ENCODE results near the gene CDC42EP4.
"Not testable (repeated sequence)": the region's sequence is repeated elsewhere in the genome, so short reads cannot be mapped to it uniquely, and the experiment has no call there.

The CDC42EP4 gene

DNA sequence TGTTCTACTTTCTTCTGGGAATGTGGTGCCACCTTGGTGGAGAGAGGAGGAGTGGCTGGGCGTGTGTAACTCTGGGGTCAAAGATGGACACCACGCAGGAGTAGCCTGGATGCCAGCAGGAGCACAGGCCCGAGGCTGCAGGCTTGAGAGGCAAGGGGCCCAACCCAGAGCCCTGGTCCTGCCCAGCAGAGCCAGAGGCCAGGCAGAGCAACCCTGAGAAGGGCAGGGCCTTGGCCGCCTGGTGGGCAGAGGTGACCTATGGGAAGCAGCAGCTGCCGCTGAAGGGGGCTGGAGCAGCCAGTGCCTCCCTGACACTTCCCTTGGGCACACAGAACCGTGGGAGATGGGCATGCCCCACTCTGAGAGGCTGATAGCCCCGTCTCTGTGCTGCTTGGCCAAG is 32.1 kb downstream of the CDC42EP4 start:
- DNase-seq (ENCODE audit: low read depth in 2 of 2) = no peak

DNA sequence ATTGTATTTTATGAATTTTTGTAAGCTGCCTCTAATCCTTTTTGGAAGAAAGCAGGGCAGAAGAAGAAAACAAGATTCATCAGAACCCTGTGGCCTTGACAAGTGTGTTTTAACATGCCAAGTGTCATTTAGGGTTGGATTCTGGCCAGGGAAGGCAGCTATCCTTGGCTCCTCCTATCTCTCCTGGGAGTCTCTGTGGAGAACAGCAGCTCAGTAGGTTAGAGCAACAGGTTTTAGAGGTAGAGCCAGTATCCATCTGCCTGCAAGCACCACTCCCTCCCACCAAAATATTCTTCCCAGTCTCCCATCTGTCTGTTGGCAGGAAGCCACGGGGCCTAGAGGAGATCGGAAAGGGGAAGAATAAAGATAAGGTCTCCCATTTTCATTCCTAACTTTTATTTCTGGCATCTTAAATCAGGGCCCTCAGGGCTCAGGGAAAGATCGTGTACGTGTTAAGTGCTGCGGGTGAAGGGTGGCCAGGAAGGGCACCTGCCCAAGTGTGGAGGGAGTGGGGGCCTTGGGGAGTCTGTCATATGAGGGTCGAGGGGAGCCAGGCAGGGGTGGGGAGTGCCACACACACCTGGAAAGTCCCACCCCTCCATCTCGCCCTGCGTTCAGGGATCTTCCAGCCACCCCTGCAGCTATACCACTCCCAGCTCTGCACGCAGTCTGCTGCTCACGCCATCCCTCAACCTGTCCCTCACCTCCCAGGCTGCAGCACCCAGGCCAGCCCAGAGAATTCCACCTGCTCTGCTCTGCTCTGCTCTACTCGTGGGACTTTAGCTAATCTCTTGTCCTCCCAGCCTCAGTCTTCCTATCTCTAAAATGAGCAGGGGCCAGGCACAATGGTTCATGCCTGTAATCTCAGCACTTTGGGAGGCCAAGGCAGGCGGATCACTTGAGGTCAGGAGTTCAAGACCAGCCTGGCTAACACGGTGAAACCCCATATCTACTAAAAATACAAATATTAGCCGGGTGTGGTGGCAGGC is 33.0 kb downstream of the CDC42EP4 start:
- DNase-seq (ENCODE audit: low read depth in 2 of 2) = no peak

DNA sequence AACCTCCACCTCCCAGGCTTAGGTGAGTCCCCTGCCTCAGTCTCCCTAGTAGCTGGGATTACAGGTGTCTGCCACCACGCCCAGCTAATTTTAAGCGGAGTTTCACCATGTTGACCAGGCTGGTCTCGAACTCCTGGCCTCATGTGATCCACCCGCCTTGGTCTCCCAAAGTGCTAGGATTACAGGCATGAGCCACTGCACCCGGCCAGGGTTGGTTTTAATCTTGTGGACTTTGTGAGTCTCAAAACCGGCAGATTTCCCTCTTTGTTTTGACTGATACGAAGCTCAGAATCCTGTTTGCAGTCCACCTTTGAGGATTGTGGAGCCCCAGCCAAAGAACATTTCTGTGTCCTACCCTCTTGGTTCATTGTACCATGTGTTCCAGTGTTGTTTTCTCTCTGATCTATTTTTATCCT is 33.7 kb downstream of the CDC42EP4 start:
- DNase-seq (ENCODE audit: low read depth in 2 of 2) = no peak

DNA sequence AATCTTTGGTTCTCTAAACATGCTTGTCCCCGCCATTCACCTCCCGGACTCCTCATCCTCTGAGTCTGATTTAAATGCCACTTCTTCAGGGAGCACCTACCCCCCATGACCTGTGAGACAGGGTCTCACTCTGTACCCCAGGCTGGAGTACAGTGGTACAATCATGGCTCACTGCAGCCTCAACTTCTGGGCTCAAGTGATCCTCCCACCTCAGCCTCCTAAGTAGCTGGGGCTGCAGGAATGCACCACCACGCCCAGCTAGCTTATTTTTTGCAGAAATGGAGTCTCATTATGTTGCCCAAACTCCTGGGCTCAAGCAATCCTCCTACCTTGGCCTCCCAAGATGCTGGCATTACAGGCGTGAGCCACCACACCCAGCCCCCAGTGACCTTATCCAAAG is 37.3 kb downstream of the CDC42EP4 start:
- no peak for DNase-seq (ENCODE audit: low read depth in 2 of 2)

DNA sequence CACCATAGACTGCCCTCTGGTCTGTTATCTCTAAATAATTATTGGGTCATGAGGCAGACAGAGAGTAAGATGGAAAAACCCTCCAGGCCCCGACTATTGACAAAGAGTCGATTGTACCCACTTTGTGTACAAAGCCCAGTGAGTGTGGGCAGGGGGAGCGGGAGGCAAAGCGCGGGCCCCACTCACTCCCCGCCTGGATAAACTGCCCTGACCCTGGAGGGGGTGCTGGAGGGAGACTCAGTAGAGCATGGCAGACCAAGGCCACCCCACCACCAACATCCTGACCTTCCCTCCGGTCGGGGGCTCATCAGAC is 38.9 kb downstream of the CDC42EP4 start:
- DNase-seq (ENCODE audit: low read depth in 2 of 2) = no peak

GRCh38 chr17:73271072-73271471 is 40.7 kb downstream of the CDC42EP4 start:
- no peak for DNase-seq (ENCODE audit: low read depth in 2 of 2)

DNA sequence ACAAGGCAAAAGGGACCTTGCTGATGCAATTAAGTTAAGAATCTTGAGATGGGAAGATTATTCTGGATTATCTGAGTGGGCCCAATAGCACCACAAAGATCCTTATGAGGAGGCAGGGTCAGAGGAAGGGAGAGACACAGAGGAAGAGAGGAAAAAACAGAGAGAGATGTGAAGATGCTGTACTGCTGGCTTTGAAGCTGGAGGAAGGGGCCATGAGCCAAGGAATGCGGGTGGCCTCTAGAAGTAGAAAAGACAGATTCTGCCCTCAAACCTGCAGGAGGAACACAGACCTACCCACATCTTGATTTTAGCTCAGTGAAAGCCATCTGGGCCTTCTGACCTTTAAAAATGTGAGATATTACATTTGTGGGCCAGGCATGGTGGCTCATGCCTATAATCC is 42.0 kb downstream of the CDC42EP4 start:
- no peak for DNase-seq (ENCODE audit: low read depth in 2 of 2)

DNA sequence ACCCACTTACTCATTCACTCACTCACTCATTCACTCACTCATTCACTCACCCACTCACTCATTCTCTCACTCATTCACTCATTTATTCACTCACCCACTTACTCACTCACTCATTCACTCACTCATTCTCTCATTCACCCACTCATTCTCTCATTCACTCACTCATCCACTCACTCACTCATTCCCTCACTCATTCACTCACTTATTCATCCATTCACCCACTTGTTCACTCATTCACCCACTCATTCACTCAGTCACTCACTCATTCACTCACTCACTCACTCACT is 42.5 kb downstream of the CDC42EP4 start:
- DNase-seq (ENCODE audit: low read depth in 2 of 2) = no peak

DNA sequence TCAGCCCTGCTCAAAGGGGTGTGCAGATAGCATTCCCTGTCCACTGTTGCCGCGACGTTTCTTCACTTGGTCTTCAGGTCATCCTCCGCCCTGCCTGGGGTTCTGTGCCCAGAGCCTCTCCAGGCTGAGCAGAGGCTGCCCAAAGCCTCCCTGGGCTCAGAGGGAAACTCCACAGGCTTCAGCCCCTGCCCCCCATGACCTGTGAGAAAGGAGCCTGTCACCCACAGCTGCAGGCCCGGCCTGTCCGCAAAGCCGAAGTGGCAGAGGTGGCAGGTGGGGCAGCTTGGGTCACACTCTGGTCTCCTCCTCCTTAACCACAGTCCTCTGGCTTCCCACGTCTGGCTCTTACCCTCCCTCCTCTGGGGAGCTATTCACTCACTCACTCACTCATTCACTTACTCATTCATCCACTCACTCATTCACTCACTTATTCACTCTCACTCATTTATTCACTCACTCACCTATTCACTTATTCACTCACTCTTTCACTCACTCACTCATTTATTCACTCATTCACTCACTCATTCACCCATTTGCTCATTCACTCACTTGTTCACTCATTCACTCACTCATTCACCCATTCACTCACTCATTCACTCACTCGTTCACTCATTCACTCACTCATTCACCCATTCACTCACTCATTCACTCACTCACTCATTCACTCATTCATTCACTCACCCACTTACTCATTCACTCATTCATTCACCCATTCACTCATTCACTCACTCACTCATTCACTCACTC is 43.0 kb downstream of the CDC42EP4 start:
- DNase-seq (ENCODE audit: low read depth in 2 of 2) = no peak

DNA sequence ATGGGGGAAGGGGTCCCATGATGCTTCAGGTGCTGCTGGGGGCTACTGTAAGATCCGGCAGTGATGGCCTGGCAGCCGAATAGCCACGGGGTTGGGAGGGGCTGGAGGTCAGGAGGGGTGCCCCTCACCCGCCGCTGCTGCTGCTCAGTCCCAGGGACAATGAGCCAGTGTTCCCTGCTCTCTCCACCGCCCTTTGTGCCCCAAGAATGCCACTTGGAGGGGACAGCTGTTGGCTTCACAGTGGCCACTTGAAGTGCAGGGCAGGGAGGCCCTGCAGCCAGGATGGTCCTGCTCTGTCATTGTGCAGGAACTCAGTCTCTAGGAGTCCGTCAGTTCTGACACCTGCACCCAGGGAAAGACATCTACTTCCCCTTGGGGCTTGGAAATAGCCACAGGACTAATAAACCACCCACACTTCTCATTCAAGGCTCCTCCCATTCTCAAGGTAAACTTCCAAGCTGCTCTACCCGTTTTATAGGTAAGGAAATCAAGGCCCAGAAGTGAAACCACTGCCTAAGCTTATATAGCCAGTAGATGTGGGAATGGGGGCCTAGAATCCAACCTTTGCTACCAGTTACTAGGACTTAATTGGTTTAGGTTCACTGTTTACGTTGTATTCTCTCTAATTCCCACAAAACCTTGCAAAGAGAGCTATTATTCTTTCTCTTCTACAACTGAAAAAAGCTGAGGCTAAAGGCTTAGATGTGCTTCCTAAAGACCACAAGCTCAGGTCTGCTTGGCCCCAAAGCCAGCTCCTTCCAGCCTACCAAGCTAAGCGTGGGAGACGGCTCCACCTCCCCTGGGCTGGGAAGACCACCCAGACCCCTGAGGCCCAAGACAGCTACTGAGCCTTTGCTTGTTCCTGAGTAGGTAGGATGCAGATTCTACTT is 43.9 kb downstream of the CDC42EP4 start:
- DNase-seq (ENCODE audit: low read depth in 2 of 2) = no peak

DNA sequence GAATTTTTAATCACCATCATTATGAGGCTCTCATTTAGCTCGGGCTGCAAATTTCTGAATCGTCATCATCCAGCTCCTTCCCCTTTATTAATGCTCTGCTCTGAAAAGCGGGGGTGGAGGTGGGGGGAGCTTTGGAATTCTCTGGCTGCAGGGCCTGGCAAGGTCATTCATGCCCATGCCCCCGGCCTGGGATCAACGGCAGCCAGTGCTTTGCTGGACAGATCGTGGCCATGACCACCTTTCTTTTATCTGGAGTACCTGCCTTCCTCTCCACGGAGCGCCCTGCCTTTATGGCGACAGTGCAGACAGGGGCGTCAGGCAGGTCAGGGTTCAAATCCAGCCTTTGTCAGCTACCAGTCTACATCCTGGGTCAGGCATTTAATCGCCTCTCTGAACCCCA is 45.0 kb downstream of the CDC42EP4 start:
- DNase-seq (ENCODE audit: low read depth in 2 of 2) = no peak

GRCh38 chr17:73265646-73266640 is 45.9 kb downstream of the CDC42EP4 start:
- DNase-seq (ENCODE audit: low read depth in 2 of 2) = no peak

DNA sequence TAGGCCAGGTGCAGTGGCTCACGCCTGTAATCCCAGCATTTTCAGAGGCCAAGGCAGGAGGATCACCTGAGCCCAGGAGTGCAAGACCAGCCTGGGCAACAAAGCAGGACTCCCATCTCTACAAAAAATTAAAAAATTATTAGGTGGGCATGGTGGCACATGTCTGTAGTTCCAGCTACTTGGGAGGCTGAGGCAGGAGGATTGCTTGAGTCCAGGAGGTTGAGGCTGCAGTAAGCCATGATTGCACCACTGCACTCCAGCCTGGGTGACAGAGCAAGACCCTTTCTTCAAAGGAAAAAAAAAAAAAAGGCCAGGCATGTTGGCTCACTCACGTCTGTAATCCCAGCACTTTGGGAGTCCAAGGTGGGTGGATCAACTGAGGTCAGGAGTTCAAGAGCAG is 47.4 kb downstream of the CDC42EP4 start:
- DNase-seq (ENCODE audit: low read depth in 2 of 2) = not testable (repeated sequence)

- DNase-seq (ENCODE audit: low read depth in 2 of 2) = no peak
Measured at GRCh38 chr17:73262676-73263642, 48.8 kb downstream of the CDC42EP4 start.

DNA sequence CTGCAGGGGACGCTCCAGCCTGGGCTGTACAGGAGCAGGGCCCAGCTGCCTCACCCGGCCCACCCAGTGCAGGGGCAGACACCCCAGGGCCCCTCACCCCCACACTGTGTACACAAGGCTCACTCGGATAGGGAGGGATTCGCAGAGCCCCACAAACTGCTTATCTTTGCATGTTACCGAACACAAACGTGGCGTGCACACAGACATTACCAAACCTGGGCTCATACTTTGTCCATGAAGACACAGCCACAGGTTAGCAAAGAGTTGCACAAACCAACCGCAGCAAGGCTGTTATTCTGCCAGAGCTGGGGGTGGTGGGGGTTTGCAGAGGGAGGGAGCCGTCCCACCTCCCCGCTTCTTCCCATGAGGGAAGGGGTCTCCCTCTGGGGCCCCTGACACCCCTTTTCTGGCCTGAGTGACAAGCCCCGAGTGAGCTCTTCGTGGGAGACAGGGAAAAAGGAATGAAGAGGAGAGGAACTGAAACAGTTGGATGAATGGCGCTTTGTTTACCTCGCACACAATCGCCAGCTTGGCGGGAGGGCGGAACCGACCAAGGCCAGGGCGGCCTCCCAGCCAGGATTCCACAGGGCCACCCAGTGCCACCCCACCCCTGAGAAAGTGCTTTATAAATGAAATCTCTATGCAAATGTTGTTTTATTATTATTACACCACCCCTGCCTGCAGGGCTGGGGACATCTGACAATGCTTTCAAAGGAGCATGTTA is 49.7 kb downstream of the CDC42EP4 start:
- no peak for DNase-seq (ENCODE audit: low read depth in 2 of 2)

DNA sequence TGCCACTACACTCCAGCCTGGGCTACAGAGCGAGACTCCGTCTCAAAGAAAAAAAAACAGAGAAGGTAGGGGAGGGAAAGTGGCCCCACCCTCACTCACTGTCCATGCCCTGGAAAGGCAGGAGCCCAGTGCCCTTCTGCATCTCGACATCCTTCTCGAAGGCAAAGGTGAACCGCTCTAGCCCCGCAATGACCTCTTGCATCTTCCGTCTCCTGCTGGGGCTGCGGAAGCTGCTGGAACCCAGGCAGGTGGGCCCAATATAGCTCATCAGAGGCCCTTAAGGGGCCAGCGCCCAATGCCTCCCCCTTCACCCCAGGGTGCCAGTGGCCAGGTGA is 50.2 kb downstream of the CDC42EP4 start, which contains the start of gene CPSF4L:
Gene CPSF4L (minus strand): TSS at position 264 of the 335 bp plus-strand sequence. CDS start 62 bp downstream, at position 202.
- no peak for DNase-seq (ENCODE audit: low read depth in 2 of 2)

DNA sequence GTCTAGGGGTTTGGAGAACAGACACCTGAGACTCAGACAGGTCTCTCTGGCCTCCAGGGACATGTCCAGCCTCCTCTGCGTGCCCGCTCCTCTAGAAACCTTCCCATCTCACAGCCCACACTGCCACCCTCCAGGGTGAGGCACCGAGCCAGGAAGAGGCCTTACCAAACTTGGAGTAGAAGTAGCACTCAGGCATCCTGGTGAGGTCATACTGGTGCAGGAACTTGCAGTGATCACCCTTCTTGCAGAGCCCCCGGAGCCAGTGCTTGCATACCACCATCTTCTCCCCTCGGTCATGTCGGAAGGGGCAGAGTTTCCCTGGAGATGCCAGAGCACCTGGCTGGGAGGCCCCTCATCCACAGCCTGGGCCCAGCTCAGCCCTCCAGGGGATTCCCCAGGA is 54.3 kb downstream of the CDC42EP4 start:
- DNase-seq (ENCODE audit: low read depth in 2 of 2) = no peak

DNA sequence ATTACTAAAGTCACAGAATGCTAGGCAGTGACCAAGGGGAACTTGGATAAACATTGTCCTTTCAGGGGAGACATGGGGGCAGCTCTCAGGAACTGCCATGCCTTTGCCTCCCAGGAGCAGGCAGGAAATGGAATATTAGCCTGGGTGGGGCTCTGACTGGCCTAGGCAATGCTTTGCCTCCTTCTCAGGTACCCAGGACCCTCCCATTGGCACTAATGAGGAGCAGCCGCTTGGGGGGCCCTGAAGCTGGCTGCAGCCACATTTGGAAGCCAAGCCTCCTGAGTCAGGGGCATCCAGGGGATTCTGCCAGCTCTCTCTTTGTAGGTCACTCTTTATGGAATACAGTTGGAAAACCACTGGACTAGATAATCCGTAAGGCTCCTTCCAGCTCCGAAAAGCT is 55.6 kb downstream of the CDC42EP4 start:
- DNase-seq (ENCODE audit: low read depth in 2 of 2) = no peak

DNA sequence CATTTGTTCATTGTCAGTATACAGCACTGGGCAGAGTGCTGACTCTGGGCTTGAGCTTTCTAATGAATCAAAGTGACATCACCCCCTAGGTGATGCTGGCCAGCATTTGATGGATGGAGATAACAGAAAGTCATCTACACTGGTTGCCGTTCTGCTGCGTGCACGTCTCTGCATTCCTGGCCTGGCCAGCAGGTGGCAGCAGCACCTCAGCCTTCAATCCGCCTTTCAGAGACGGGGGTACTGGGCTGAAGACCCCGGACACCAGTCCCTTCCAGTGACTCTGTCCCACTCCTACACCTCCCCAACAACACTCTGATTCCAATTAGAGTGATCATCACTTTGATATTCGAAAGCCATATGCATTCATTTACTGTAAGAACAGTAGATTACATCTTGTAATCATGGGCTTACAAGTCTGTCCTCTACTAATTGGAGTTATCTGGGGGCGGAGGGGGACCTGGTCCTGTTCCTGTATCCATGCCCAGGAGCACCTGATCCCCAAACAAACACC is 56.1 kb downstream of the CDC42EP4 start:
- DNase-seq (ENCODE audit: low read depth in 2 of 2) = peak; percentile 38 to 44

Measured in stimulated activated CD4-positive, alpha-beta T cell treated with anti-CD3 and anti-CD28 coated beads, Interleukin-4, amount 100 ng/mL, for 48 hours (primary cell).